ENCODE measurements around the gene RPP30.

The RPP30 gene

DNA sequence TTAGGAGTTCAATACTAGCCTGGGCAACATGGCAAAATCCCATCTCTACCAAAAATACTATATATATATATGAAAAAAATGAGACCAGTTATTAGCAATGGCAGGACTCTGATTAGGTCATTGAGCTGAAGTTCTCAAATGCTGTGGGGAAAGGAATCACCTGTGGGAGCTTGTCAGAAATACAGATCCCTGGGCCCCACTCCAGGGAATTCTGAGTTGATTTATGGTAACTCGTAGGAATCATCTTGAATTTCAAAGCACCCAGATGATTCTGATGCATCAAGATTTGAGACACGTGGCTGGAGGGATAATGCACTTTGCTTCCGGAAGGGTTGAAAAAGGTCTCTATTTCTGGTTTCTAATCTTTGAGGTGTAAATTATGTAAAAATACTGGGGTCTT is 50.1 kb downstream of the RPP30 start:
- H3K27me3 ChIP-seq (ENCODE audit: control insufficient read depth, insufficient read depth, low read length): peaks cover 97% of the 10 kb centered on the region
- peaks cover 7% of the 10 kb centered on the region for H3K4me1 ChIP-seq (ENCODE audit: control insufficient read depth, insufficient read depth, low read length)
- H3K9ac ChIP-seq (ENCODE audit: low read depth, low read length): no peak overlapping the region
- H3K9me3 ChIP-seq (ENCODE audit: control insufficient read depth, insufficient read depth, low read length): no peaks in the 10 kb centered on the region
- no peak overlapping the region for H3K4me3 ChIP-seq (ENCODE audit: low read depth, low read length)
- no peaks in the 10 kb centered on the region for H3K36me3 ChIP-seq (ENCODE audit: control insufficient read depth, insufficient read depth, low read length)

GRCh38 chr10:90923111-90923731 is 51.4 kb downstream of the RPP30 start:
- Histone ChIP-seq H3K4me1 (ENCODE audit: control insufficient read depth, insufficient read depth, low read length) (peaks cover 7% of the 10 kb centered on the region), H3K9ac (ENCODE audit: low read depth, low read length) (no peak overlapping the region), H3K4me3 (ENCODE audit: low read depth, low read length) (no peak overlapping the region), H3K27me3 (ENCODE audit: control insufficient read depth, insufficient read depth, low read length) (peaks cover 97% of the 10 kb centered on the region), H3K9me3 (ENCODE audit: control insufficient read depth, insufficient read depth, low read length) (no peaks in the 10 kb centered on the region), H3K36me3 (ENCODE audit: control insufficient read depth, insufficient read depth, low read length) (no peaks in the 10 kb centered on the region)

DNA sequence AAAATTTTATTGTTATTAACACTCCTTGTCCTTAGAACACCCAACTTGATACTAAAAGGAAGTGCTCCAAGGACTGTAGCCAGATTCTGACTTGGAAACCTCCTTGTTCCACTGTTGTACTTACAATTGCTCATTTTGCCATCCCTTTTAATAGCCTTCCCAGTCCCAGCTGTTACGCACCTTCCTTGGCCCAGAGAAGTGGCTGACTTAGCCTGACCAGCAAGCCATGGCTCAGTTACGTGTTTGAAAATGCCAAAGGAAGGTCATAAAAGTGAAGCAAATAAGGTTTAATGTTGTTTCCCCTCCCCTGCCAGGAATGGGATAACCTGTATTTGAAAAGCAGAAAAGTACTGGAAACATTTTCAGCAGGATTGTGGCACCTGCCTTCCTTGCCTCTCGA is 52.8 kb downstream of the RPP30 start:
- Histone ChIP-seq H3K4me3 (ENCODE audit: low read depth, low read length) (peak overlapping the region; percentile 14), H3K36me3 (ENCODE audit: control insufficient read depth, insufficient read depth, low read length) (no peaks in the 10 kb centered on the region), H3K4me1 (ENCODE audit: control insufficient read depth, insufficient read depth, low read length) (peaks cover 8% of the 10 kb centered on the region), H3K9ac (ENCODE audit: low read depth, low read length) (no peak overlapping the region), H3K9me3 (ENCODE audit: control insufficient read depth, insufficient read depth, low read length) (no peaks in the 10 kb centered on the region), H3K27me3 (ENCODE audit: control insufficient read depth, insufficient read depth, low read length) (peaks cover 97% of the 10 kb centered on the region)

DNA sequence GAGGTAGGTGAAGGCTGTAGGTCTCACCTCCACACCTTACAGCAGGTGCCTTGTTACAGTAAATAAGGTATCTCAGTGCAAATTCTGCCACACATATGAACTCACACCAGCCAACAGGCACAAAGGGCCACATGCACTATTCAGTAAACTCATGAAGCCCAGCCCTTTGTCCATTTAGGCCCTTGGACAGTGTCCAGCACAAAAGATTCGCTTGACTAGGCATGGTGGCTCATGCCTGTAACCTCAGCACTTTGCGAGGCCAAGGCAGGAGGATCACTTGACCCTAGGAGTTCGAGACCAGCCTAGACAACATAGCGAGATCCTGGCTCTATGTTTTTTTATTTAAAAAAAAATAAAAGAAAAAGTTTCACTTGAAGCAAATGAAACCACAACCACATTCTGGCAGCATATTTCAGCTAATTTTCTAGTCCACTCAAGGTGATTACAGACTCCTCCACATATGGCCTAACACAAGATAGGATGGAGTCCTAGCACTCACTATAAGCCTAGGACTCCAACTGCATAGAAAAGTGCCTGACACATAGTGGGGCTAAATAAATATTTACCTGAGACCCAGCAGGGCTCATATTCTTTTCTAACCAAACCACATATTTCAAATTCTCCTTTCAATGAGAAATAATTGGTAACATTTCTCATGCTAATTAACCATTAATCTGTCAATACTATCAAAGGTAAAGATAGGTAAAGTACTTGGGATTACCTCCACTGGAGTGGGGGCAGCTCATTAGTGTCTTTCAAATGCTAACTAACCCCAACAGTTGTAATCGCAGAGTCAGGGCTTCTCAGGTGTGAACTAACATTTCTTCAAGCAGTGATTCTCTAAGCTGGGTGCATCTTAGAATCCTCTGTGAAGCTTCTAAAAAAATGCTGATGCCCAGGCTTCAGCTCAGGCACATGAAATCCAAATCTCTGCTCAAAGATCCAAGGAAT is 53.6 kb downstream of the RPP30 start:
- Histone ChIP-seq H3K4me3 (ENCODE audit: low read depth, low read length) (no peak overlapping the region), H3K27me3 (ENCODE audit: control insufficient read depth, insufficient read depth, low read length) (peaks cover 97% of the 10 kb centered on the region), H3K9ac (ENCODE audit: low read depth, low read length) (no peak overlapping the region), H3K9me3 (ENCODE audit: control insufficient read depth, insufficient read depth, low read length) (no peaks in the 10 kb centered on the region), H3K4me1 (ENCODE audit: control insufficient read depth, insufficient read depth, low read length) (peaks cover 12% of the 10 kb centered on the region), H3K36me3 (ENCODE audit: control insufficient read depth, insufficient read depth, low read length) (no peaks in the 10 kb centered on the region)

DNA sequence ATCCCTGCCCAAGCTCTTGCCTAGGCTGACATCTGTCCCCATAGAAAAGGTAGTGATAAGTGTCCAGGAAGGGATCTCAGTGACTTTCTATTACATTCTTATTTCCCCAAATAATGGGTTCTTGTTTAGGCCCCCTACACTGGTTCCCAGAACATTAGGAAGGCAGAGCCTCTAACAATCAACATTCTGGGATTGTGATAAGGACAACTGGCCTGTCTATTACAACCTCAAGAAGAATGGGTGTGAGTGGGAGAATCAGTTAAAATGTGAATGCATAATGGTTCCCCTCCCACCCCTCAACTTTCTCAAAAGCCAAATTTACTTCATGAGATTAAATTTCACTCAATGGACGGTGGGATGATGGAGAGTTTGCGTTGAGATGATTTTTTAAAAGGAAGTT is 55.5 kb downstream of the RPP30 start:
- H3K27me3 ChIP-seq (ENCODE audit: control insufficient read depth, insufficient read depth, low read length): peaks cover 96% of the 10 kb centered on the region
- H3K9me3 ChIP-seq (ENCODE audit: control insufficient read depth, insufficient read depth, low read length): no peaks in the 10 kb centered on the region
- H3K4me3 ChIP-seq (ENCODE audit: low read depth, low read length): no peak overlapping the region
- no peak overlapping the region for H3K9ac ChIP-seq (ENCODE audit: low read depth, low read length)
- peaks cover 17% of the 10 kb centered on the region for H3K4me1 ChIP-seq (ENCODE audit: control insufficient read depth, insufficient read depth, low read length)
- H3K36me3 ChIP-seq (ENCODE audit: control insufficient read depth, insufficient read depth, low read length): no peaks in the 10 kb centered on the region

DNA sequence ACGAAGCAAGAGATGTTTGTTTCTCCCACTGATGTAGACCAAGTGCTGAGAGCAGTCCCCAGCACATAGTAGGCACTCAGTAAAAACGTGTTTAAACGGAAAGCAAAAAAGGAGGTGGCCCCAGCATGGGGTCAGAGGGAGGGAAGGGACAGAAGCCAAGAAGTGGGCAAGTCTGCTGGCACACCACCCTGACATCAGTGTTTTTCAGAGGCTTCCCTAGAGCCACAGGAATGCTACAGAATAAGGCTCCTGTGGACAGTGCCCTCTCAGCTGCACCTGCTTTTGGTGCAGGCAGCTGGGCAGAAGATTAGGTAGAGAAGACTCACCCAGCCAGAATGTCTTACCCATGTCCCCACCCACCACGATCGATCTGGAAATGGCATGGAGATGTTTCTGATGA is 57.4 kb downstream of the RPP30 start:
- H3K36me3 ChIP-seq (ENCODE audit: control insufficient read depth, insufficient read depth, low read length): no peaks in the 10 kb centered on the region

DNA sequence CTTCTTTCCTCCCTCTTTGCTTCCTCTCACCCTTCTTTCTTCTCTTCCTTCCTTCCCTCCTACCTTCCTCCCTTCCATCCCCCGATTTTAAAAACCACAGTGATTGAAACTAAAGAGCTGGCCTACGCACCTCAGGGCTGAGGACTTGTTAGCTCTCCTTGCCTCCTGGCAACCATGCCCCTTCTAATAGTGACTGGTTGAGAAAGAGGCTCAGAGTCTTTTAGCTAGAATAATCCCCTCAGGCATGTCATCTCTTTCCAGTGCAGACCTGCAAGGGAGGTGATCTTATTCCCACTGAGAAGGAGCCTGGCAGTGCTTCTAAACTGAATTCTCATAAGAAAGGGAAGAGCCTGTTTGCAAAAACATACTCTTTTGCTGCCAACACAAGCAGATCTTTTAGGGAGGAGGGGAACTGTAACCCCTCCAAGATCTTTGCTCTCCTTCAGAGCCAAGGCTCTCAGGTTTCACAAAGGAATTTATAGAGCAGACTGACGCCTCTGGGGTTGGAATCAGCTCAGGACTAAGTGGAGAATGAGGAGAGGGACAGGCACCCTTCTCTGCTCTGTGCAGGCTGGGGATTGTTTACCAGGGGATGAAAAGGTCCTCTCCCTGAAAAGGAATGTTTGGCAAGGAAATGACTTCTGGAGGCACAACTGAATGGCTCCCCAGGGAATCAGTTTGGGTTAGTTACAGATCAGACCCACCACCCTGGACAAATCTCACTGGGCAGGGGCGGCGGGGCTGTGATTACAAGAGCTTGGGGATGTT is 58.5 kb downstream of the RPP30 start:
- H3K36me3 ChIP-seq (ENCODE audit: control insufficient read depth, insufficient read depth, low read length): no peaks in the 10 kb centered on the region
- H3K9ac ChIP-seq (ENCODE audit: low read depth, low read length): no peak overlapping the region
- no peaks in the 10 kb centered on the region for H3K9me3 ChIP-seq (ENCODE audit: control insufficient read depth, insufficient read depth, low read length)
- peaks cover 96% of the 10 kb centered on the region for H3K27me3 ChIP-seq (ENCODE audit: control insufficient read depth, insufficient read depth, low read length)
- peaks cover 17% of the 10 kb centered on the region for H3K4me1 ChIP-seq (ENCODE audit: control insufficient read depth, insufficient read depth, low read length)
- no peak overlapping the region for H3K4me3 ChIP-seq (ENCODE audit: low read depth, low read length)

More for the DNA sequence above, 57.4 kb downstream of the RPP30 start:
- Histone ChIP-seq H3K4me1 (ENCODE audit: control insufficient read depth, insufficient read depth, low read length) (peaks cover 17% of the 10 kb centered on the region), H3K9ac (ENCODE audit: low read depth, low read length) (no peak overlapping the region), H3K4me3 (ENCODE audit: low read depth, low read length) (peak overlapping the region; percentile 3), H3K9me3 (ENCODE audit: control insufficient read depth, insufficient read depth, low read length) (no peaks in the 10 kb centered on the region), H3K27me3 (ENCODE audit: control insufficient read depth, insufficient read depth, low read length) (peaks cover 96% of the 10 kb centered on the region)

DNA sequence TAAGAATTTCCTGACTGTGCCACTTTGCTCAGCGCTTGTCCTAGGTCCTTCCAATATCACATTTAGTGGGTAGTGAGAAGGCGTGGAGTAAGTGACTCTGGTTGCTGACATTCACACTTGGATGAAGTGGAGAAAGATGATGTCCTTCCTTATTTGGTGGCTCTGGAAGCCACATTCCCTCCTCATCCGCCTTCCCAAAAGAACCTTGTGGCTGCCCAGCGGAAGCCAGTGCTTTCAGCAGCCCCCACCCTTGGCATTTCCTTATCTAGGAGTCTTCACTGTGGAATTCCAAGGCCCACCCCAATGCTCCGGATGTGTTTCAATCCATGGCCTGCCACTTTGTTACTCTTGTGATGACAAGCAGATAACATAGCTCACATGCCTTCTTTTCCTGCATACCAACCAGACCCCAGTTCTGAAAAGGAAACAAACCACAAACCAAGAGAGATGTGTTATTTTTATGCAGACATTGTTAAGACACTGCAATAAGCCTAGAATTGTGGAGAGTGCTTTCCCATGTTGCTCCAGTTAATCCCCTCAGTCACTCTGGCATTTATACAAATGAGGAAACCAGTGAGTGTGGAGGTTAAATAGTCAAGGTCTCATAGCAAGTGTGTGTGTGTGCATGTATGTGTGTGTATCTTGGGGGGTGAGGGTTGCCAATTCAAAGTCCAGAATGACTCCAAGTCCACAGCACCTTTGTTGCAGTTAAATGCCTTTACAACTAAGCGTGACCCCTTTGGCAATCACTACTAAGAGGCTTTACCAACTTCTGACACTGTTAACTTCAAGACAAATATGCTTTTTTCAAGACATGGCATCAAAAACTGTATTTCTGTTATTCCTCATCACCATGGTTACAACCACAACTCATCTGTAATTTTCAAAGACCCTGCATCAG is 59.4 kb downstream of the RPP30 start:
- Histone ChIP-seq H3K4me3 (ENCODE audit: low read depth, low read length) (no peak overlapping the region), H3K27me3 (ENCODE audit: control insufficient read depth, insufficient read depth, low read length) (peaks cover 98% of the 10 kb centered on the region), H3K9ac (ENCODE audit: low read depth, low read length) (no peak overlapping the region), H3K4me1 (ENCODE audit: control insufficient read depth, insufficient read depth, low read length) (peaks cover 15% of the 10 kb centered on the region), H3K36me3 (ENCODE audit: control insufficient read depth, insufficient read depth, low read length) (no peaks in the 10 kb centered on the region), H3K9me3 (ENCODE audit: control insufficient read depth, insufficient read depth, low read length) (no peaks in the 10 kb centered on the region)

GRCh38 chr10:90935581-90936275 is 64.0 kb downstream of the RPP30 start:
- H3K36me3 ChIP-seq (ENCODE audit: control insufficient read depth, insufficient read depth, low read length): no peaks in the 10 kb centered on the region
- no peaks in the 10 kb centered on the region for H3K9me3 ChIP-seq (ENCODE audit: control insufficient read depth, insufficient read depth, low read length)
- H3K27me3 ChIP-seq (ENCODE audit: control insufficient read depth, insufficient read depth, low read length): peaks cover 89% of the 10 kb centered on the region
- peaks cover 8% of the 10 kb centered on the region for H3K4me1 ChIP-seq (ENCODE audit: control insufficient read depth, insufficient read depth, low read length)
- H3K9ac ChIP-seq (ENCODE audit: low read depth, low read length): no peak overlapping the region
- no peak overlapping the region for H3K4me3 ChIP-seq (ENCODE audit: low read depth, low read length)

DNA sequence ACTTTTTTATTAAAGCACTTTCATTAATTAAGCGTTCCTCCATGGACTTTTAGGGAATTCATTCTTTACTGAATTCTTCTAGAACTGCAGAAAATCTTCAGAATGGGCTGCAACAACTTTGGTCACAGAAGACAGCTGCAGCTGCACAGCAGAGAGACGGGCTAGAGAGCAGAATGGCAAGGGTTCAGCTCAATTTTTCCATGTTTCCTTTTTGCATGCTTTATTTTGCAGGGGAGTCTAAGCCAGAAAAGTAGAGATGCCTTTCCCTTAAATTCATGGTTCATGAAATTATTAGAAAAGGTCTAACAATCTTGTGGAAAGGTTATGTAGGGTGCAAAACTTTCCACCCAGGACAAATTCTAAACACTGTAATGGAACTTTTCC is 64.5 kb downstream of the RPP30 start:
- no peaks in the 10 kb centered on the region for H3K36me3 ChIP-seq (ENCODE audit: control insufficient read depth, insufficient read depth, low read length)
- H3K4me3 ChIP-seq (ENCODE audit: low read depth, low read length): no peak overlapping the region
- H3K4me1 ChIP-seq (ENCODE audit: control insufficient read depth, insufficient read depth, low read length): peaks cover 3% of the 10 kb centered on the region
- peaks cover 89% of the 10 kb centered on the region for H3K27me3 ChIP-seq (ENCODE audit: control insufficient read depth, insufficient read depth, low read length)
- H3K9me3 ChIP-seq (ENCODE audit: control insufficient read depth, insufficient read depth, low read length): no peaks in the 10 kb centered on the region
- H3K9ac ChIP-seq (ENCODE audit: low read depth, low read length): no peak overlapping the region
